ENCODE results near the gene PXDN.

Gene PXDN

GRCh38 chr2:1744446-1745170, at the start of gene PXDN:
Gene PXDN (minus strand): TSS chr2:1744515. CDS start chr2:1744455, 60 bp downstream.
- DNase-seq (ENCODE audit: low read depth), result peak; percentile 66
- H3K4me3 ChIP-seq (ENCODE audit: control insufficient read depth, low read depth, low read length), result peak within 1 kb of the TSS; percentile 64
- no peak for TF ChIP-seq CTCF (conservative IDR thresholded peaks at IDR 0.05; ENCODE audit: control insufficient read depth, insufficient read depth, low read depth, low read length)

- no peak for DNase-seq (ENCODE audit: low read depth)
- TF ChIP-seq CTCF (conservative IDR thresholded peaks at IDR 0.05; ENCODE audit: control insufficient read depth, insufficient read depth, low read depth, low read length), result no peak
- no peak overlapping the region for H3K4me3 ChIP-seq (ENCODE audit: control insufficient read depth, low read depth, low read length)
Measured at GRCh38 chr2:1793868-1794445, 49.6 kb upstream of the PXDN start.

- no peak overlapping the region for H3K4me3 ChIP-seq (ENCODE audit: control insufficient read depth, low read depth, low read length)
- DNase-seq (ENCODE audit: low read depth), result no peak
- TF ChIP-seq CTCF (conservative IDR thresholded peaks at IDR 0.05; ENCODE audit: control insufficient read depth, insufficient read depth, low read depth, low read length), result no peak
Measured at GRCh38 chr2:1793001-1793867, 48.9 kb upstream of the PXDN start.

- DNase-seq (ENCODE audit: low read depth), result peak; percentile 2
- no peak for TF ChIP-seq CTCF (conservative IDR thresholded peaks at IDR 0.05; ENCODE audit: control insufficient read depth, insufficient read depth, low read depth, low read length)
- no peak overlapping the region for H3K4me3 ChIP-seq (ENCODE audit: control insufficient read depth, low read depth, low read length)
Measured at GRCh38 chr2:1791685-1792435, 47.5 kb upstream of the PXDN start.

GRCh38 chr2:1791006-1791605, 46.8 kb upstream of the PXDN start:
- no peak for DNase-seq (ENCODE audit: low read depth)
- no peak overlapping the region for H3K4me3 ChIP-seq (ENCODE audit: control insufficient read depth, low read depth, low read length)
- TF ChIP-seq CTCF (conservative IDR thresholded peaks at IDR 0.05; ENCODE audit: control insufficient read depth, insufficient read depth, low read depth, low read length), result no peak

- TF ChIP-seq CTCF (conservative IDR thresholded peaks at IDR 0.05; ENCODE audit: control insufficient read depth, insufficient read depth, low read depth, low read length), result no peak
- no peak for DNase-seq (ENCODE audit: low read depth)
- H3K4me3 ChIP-seq (ENCODE audit: control insufficient read depth, low read depth, low read length), result no peak overlapping the region
Measured at GRCh38 chr2:1790473-1790872, 46.2 kb upstream of the PXDN start.
